Tibial artery (tissue), 4 donors: ENCODE measurements around the gene ZRANB3.

Experiments used
- DNase-seq, 2 donors: peaks; one replicate each; pipeline ENCODE4 v3.0.0-alpha.2; 2019
- H3K27ac ChIP-seq, 2 donors: fragments of 200-600 bp; sonication (generic) in 1 of 2; 1 replicate in 1 of 2; 2 replicates in 1 of 2; pipeline ENCODE4 v1.5.1; 2018 to 2019; ENCODE audit warnings: mild to moderate bottlenecking in 1 of 2
- H3K27me3 ChIP-seq, 2 donors: fragments of 200-600 bp; sonication (generic) in 1 of 2; one replicate each; pipeline versions ENCODE4 v1.5.1 to v1.6.0; 2016 to 2019
- H3K36me3 ChIP-seq, 3 donors: fragments of 200-600 bp; sonication (generic) in 2 of 3; one replicate each; pipeline ENCODE4 v1.5.1; 2016 to 2019; ENCODE audit warnings: mild to moderate bottlenecking in 2 of 3
- H3K4me1 ChIP-seq, 4 donors: fragments of 200-600 bp; sonication (generic) in 2 of 4; 1 replicate in 3 of 4; 2 replicates in 1 of 4; pipeline ENCODE4 v1.5.1; 2016 to 2019
- H3K4me3 ChIP-seq, 2 donors: fragments of 200-600 bp; sonication (generic) in 1 of 2; 1 replicate in 1 of 2; 2 replicates in 1 of 2; pipeline ENCODE4 v1.5.1; 2018 to 2019; ENCODE audit warnings: mild to moderate bottlenecking in 2 of 2
- H3K9me3 ChIP-seq, 3 donors: fragments of 200-600 bp; sonication (generic) in 1 of 3; one replicate each; pipeline ENCODE4 v1.5.1; 2016 to 2019
- CTCF ChIP-seq, 2 experiments: fragments of 200-600 bp in 1 of 2; fragments of 450-650 bp in 1 of 2; IDR thresholded peaks; one replicate each; pipeline ENCODE4 v1.5.1; 2017 to 2019; ENCODE audit warnings: antibody characterized with exemption in 2 of 2, mild to moderate bottlenecking in 1 of 2, moderate library complexity in 1 of 2
- intact Hi-C: fragments of 100-400 bp; cut with DNase I; formaldehyde crosslinking; loops from one replicate; pipeline ENCODE4 v1.15.0; 2023; ENCODE audit warnings: low total_unique reads

ZRANB3 gene

GRCh38 chr2:135530313-135531230, at the start of gene ZRANB3:
TSS of gene ZRANB3 (minus strand) at chr2:135531218.
- TF ChIP-seq CTCF (IDR thresholded peaks at IDR 0.05) = no peak
- Histone ChIP-seq H3K4me1 (peaks cover 3 to 18% (median 9%) of the 10 kb centered on the region in 4 donors), H3K4me3 (peak within 1 kb of the TSS; percentile 71 to 93), H3K36me3 (no peaks in the 10 kb centered on the region), H3K27me3 (no peaks in the 10 kb centered on the region), H3K9me3 (no peaks in the 10 kb centered on the region), H3K27ac (peak within 1 kb of the TSS; percentile 86 to 89)
- DNase-seq = peak; percentile 96
- intact Hi-C loops = loop anchor here (5.0 kb wide), 2 partner anchors 478 to 613 kb away; partner anchors contain the start of genes CCNT2 and RAB3GAP1

- Histone ChIP-seq H3K36me3 (peaks cover 0 to 10% (median 6%) of the 10 kb centered on the region in 3 donors), H3K4me3 (no peak overlapping the region)
- intact Hi-C loops = no loop called here
Observed at GRCh38 chr2:135573620-135574019, 42.6 kb upstream of the ZRANB3 start.

GRCh38 chr2:135570884-135571283, 39.9 kb upstream of the ZRANB3 start:
- no peak overlapping the region for H3K4me3 ChIP-seq
- H3K36me3 ChIP-seq = peaks cover 0 to 10% (median 6%) of the 10 kb centered on the region in 3 donors
- H3K9me3 ChIP-seq = no peaks in the 10 kb centered on the region
- DNase-seq = no peak
- TF ChIP-seq CTCF (IDR thresholded peaks at IDR 0.05) = no peak
- no peaks in the 10 kb centered on the region for H3K27me3 ChIP-seq
- no peak overlapping the region for H3K27ac ChIP-seq
- intact Hi-C loops = no loop called here
- H3K4me1 ChIP-seq = no peaks in the 10 kb centered on the region

More at GRCh38 chr2:135573620-135574019, 42.6 kb upstream of the ZRANB3 start:
- Histone ChIP-seq H3K27me3 (no peaks in the 10 kb centered on the region), H3K4me1 (no peaks in the 10 kb centered on the region), H3K27ac (no peak overlapping the region), H3K9me3 (no peaks in the 10 kb centered on the region)
- no peak for DNase-seq
- no peak for TF ChIP-seq CTCF (IDR thresholded peaks at IDR 0.05)

GRCh38 chr2:135563793-135564192, 32.8 kb upstream of the ZRANB3 start:
- intact Hi-C loops = no loop called here
- Histone ChIP-seq H3K9me3 (no peaks in the 10 kb centered on the region), H3K27ac (no peak overlapping the region), H3K4me1 (no peaks in the 10 kb centered on the region), H3K4me3 (no peak overlapping the region), H3K36me3 (no peaks in the 10 kb centered on the region), H3K27me3 (no peaks in the 10 kb centered on the region)
- TF ChIP-seq CTCF (IDR thresholded peaks at IDR 0.05) = no peak
- no peak for DNase-seq

GRCh38 chr2:135561925-135562324, 30.9 kb upstream of the ZRANB3 start:
- intact Hi-C loops = no loop called here
- no peak for DNase-seq
- TF ChIP-seq CTCF (IDR thresholded peaks at IDR 0.05) = no peak

More at GRCh38 chr2:135561925-135562324, 30.9 kb upstream of the ZRANB3 start:
- H3K4me1 ChIP-seq = no peaks in the 10 kb centered on the region
- no peak overlapping the region for H3K4me3 ChIP-seq
- H3K27ac ChIP-seq = no peak overlapping the region
- H3K36me3 ChIP-seq = no peaks in the 10 kb centered on the region
- H3K27me3 ChIP-seq = no peaks in the 10 kb centered on the region
- H3K9me3 ChIP-seq = no peaks in the 10 kb centered on the region
